CD4-positive, alpha-beta T cell treated with Interleukin-4 for 1 hour (primary cell): ENCODE data around the gene NDUFS3.
A peak's percentile ranks its signal among the peaks of the same experiment; 100 is the strongest.
"Not testable (repeated sequence)": the region's sequence is repeated elsewhere in the genome, so short reads cannot be mapped to it uniquely, and the experiment has no call there.

ENCODE experiments used
- DNase-seq, 2 donors: peaks; one replicate each; pipeline ENCODE4 v3.0.0-alpha.2; 2020 to 2022

Gene NDUFS3

DNA sequence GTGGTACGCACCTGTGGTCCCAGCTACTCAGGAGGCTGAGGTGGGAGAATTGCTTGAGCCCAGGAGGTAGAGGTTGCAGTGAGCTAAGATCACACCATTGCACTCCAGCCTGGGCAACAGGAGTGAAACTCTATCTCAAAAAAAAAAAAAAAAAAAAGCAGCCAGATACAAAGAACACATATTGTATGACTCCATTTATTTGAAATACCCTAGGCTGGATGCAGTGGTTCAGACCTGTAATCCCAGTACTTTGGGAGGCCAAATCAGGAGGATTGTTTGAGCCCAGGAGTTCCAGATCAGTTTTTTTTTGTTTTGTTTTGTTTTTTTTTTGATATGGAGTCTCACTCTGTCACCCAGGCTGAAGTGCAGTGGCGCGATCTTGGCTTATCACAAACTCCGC lies 16.5 kb upstream of the NDUFS3 start:
- DNase-seq = not testable (repeated sequence)

DNA sequence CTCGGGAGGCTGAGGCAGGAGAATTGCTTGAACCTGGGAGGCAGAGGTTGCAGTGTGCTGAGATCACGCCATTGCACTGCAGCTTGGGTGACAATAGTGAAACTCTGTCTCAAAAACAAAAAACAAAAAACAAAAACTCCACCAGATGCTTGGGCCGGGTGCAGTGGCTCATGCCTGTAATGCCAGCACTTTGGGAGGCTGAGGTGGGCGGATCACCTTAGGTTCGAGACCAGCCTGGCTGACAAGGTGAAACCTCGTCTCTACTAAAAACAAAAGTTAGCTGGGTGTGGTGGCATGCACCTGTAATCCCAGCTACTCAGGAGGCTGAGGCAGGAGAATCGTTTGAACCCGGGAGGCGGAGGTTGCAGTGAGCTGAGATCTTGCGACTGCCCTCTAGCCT lies 14.5 kb upstream of the NDUFS3 start:
- DNase-seq = not testable (repeated sequence)

DNA sequence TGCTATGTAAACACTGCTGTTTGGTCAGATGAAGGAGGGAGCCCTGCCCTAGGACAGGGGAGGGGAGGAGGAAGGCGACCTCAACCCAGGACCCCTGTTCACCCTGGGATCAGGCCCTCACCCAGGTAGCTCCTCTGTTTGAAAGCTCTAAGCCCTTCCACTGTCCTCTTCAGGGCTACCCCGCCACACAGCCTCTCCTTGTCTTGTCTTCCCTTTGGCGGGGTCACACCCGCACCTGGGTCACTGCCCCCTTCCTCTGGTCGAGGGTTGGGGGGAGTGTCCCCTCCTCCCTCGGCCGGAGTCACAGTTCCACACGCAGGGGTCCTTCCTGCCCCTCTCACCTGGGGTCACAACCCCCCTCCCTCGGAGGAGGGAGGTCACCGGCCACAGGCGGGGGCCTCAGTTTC lies 13.9 kb upstream of the NDUFS3 start:
- no peak for DNase-seq

- peak; percentile 49 to 63 for DNase-seq
Measured at GRCh38 chr11:47565340-47566148, 13.3 kb upstream of the NDUFS3 start, which contains the start of gene PTPMT1. Gene PTPMT1 (plus strand): TSS chr11:47565599. CDS start chr11:47565623, 24 bp downstream.

- DNase-seq = no peak
Measured at GRCh38 chr11:47566149-47566698, 12.7 kb upstream of the NDUFS3 start.

- DNase-seq = no peak
Measured at GRCh38 chr11:47569646-47570045, 9.2 kb upstream of the NDUFS3 start.

GRCh38 chr11:47570651-47571356 lies 8.1 kb upstream of the NDUFS3 start:
- DNase-seq = no peak

DNA sequence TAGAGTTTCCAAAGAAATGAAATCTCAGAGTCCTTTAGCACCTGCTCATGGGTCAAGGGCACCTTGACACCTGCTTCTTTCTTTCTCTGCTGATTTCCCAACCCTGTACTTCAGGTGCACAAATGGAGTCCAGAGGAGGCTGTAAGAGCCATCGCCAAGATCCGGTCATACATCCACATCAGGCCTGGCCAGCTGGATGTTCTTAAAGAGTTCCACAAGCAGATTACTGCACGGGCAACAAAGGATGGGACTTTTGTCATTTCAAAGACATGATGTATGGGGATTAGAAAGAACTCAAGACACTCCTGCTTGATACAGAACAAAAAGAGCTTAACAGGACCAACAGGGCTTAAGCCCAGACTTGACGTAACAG lies 7.5 kb upstream of the NDUFS3 start:
- DNase-seq = no peak

GRCh38 chr11:47571895-47572294 lies 7.0 kb upstream of the NDUFS3 start:
- DNase-seq = no peak

DNA sequence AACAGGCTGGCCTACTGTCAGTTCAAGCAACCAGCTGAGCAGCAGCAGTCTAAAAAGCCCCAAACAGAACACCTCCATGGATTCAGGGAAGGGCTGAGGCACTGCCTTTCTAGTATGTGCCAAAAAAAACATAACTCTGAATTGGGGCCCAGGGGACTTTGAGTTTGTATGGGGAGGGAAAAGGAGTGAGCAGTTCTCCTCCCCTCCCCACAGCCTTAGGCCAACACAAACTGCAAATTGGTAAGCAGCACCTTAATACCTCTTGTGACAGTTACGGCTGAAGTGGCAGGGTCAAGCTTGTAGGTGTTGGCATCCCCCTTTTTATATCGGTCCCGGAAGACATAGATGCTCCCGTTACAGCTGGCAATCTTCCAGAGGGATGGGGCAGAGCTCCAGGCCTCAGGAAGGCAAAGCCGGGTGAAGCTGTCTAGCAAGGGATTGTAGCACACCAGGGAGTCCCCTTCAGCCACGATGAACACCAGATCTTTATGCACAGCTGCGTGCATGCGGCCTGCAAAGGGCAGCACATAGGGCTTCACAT lies 6.1 kb upstream of the NDUFS3 start:
- no peak for DNase-seq

DNA sequence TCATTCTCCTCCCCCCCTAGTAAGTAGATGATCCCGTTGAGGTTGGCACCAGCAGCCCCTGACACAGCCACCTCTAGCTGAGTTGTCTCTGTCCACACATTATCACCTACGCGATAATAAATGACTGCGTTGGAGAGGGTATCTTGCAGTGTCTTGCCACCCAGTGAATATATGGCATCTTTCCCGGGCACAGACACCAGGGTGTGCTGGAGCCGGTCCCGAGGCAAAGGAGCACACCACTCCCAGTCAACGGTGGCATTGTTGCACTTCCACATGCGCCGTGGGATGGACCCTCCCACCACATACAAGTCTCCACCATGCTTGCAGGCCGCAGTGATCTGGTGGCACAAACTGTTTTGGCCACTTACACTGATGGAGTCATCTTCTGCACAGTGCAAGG lies 5.6 kb upstream of the NDUFS3 start:
- no peak for DNase-seq

DNA sequence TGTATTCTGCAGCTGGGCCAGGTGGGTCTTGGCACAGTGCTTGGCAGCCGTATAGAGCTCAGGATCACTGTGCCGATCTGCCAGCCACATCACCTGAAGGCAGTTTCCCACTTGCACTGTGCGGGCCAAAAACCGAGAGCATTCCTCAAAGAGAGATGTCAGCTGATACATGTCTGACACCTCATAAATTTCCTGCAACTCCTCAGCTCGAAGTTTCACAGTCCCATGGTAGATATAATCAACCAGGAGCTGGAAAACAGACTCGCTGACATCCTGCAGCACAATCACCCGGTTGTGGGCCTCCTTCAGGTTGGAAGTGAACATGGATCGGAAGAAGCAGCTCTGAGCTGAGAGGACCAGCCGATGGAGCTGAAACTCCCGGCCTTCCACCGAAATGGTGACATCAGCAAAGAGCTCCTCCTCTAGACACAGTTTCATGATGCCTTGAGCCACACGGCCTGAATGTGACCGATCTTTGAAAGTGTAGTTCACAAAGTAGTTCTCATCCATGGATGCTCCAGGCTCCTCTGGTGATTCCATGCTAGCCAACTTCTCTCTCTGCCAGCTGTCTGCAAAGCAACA lies 1.3 kb upstream of the NDUFS3 start:
- DNase-seq = no peak

- DNase-seq = no peak
Measured at GRCh38 chr11:47583844-47584243, 5.0 kb downstream of the NDUFS3 start.

DNA sequence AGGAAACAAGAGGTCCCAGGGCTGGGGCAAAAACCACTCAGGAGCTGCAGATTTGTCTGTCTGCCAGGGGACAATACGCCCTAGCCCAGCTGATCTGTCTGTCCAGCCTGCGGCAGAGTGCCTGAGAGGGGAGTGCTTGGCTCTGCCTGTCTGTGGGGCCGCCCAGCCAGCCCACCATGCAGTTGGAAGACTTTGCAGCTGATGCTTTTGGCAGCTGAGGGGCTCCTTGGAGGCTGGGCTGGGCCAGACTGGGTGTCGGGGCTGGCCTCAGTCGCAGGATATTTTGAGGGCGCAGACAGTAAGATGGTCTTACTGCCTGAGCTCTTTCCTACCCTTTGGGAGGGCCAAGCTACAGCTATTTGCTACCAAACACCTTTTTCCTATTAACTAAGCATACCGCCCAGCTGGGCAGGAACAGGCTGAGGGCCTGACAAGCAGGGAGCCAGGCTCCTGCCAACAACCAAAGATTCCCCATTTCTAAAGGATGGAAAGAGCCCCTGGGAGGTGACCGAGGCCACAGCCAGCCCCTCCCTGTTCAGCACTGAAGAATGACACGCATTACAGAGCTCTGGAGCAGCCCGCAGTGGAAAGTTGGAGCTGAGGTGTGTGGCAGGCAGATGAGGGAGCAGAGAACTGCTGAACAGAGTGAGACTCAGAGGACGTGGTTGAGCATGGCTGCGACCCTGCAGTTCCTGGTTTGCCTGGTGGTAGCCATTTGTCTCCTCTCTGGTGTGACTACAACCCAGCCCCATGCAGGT lies 7.4 kb downstream of the NDUFS3 start, which contains the start of gene FAM180B:
Gene FAM180B, plus strand, starts transcription at position 581 of the 758 bp plus-strand sequence. Its CDS starts 91 bp downstream, at position 672.
- no peak for DNase-seq

GRCh38 chr11:47587039-47587716 lies 8.3 kb downstream of the NDUFS3 start:
- no peak for DNase-seq

DNA sequence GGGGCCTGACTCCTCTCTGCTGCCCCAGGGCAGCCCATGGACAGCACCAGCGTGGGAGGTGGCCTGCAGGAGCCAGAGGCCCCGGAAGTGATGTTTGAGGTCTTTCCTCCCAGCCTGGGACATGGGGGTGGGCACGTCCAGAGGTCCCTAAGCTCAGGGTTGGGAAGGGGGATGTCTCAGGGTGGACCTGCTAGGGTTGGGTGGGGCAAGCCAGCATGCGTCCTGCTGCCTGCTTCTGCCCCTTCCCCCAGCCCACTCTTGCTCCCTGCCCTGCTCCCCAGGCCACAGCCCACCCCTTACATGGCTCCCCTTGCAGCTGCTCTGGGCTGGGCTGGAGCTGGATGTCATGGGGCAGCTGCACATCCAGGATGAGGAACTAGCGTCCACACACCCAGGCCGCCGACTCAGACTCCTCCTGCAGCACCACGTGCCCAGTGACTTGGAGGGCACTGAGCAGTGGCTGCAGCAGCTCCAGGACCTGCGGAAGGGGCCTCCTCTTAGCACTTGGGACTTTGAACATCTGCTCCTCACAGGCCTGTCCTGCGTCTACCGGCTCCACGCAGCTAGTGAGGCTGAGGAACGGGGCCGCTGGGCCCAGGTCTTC lies 9.0 kb downstream of the NDUFS3 start:
- DNase-seq = peak in 1 of 2 donors; percentile 50

GRCh38 chr11:47589118-47589517 lies 10.2 kb downstream of the NDUFS3 start:
- DNase-seq = no peak

DNA sequence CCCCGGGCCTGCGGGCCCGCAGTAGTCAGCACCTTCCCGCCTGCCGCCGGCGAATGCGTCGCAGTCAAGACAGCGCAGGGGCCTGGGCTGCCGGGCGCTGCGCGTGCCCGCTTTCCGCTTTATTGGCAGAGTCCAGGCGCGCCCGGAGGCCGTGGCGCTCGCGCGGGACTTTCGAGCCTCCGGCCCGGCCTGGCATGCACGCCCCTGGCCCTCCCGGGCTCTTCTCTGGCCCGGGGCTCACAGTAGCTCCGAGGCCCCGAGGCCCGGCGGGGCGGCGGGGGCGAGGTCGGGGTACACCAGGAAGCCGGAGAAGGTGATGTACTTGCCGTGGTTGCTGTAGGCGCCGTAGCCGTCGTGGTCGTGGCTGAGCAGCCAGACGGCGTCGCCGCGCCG lies 10.7 kb downstream of the NDUFS3 start:
- DNase-seq = no peak

- no peak for DNase-seq
Measured at GRCh38 chr11:47589977-47590861, 11.3 kb downstream of the NDUFS3 start.

DNA sequence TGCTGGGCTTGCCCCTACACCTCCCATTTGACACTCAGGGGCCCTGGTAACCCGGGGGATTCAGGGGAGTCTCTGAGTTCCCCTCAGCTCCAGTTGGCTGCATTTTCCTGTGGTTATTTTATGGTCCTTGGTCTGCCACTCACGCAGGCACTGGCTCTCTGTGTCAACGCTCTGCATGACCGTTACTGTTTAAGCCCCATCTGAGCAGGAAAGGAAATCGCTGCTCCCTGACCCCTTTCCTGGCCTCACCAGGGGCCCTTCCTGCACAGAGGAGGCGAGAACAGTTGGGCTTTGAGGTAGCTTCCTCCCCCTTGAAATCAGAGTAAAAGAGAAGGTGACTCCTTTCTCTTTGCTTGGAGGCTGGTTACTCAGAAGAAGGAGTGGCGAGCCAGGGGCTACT lies 12.9 kb downstream of the NDUFS3 start:
- no peak for DNase-seq
